K562 (cell line): ENCODE data around the gene XRCC5. TPM values are rescaled to one million over a fixed set of nuclear protein-coding genes. Genes with fewer than 3 reads are reported as not detected.

Source experiments
- CCAR2 ChIP-seq: fragments of 200-400 bp; formaldehyde crosslinking; IDR thresholded peaks from 2 replicates; pipeline ENCODE4 v1.6.1; 2017; ENCODE audit warnings: mild to moderate bottlenecking, low read depth, low read length
- CGGBP1 ChIP-seq: fragments of 250-450 bp; sonication (Bioruptor Pico); IDR thresholded peaks from 2 replicates; pipeline ENCODE4 v1.9.0; 2021; ENCODE audit warnings: mild to moderate bottlenecking
- DIDO1 ChIP-seq: fragments of 450-650 bp; IDR thresholded peaks from 2 replicates; pipeline ENCODE4 v1.6.1; 2016; ENCODE audit warnings: low read depth, missing biosample characterization, missing genetic modification characterization
- E2F5 ChIP-seq: sonication (generic); formaldehyde crosslinking; IDR thresholded peaks from 2 replicates; pipeline ENCODE4 v1.8.0; 2022; ENCODE audit warnings: mild to moderate bottlenecking, missing genetic modification reagents
- ERF ChIP-seq: fragments of 450-650 bp; formaldehyde crosslinking; IDR thresholded peaks from 2 replicates; pipeline ENCODE4 v1.4.0; 2020; ENCODE audit warnings: mild to moderate bottlenecking, mixed read lengths
- ETS2 ChIP-seq: IDR thresholded peaks from 2 replicates; pipeline ENCODE4 v1.6.1; 2016; ENCODE audit warnings: borderline replicate concordance, missing genetic modification characterization, mild to moderate bottlenecking, moderate library complexity, missing compliant biosample characterization; ENCODE audit not compliant: poor library complexity, severe bottlenecking
- FOXJ2 ChIP-seq: fragments of 200-800 bp; sonication (Bioruptor generic); IDR thresholded peaks from 2 replicates; pipeline ENCODE4 v1.6.1; 2016; ENCODE audit warnings: missing genetic modification characterization, missing compliant biosample characterization
- HINFP ChIP-seq: fragments of 450-650 bp; conservative IDR thresholded peaks from 2 replicates; pipeline ENCODE4 v1.6.1; 2016; ENCODE audit warnings: missing genetic modification characterization, low read depth, mild to moderate bottlenecking, control low read depth, missing compliant biosample characterization
- HOMEZ ChIP-seq: fragments of 250-450 bp; sonication (Bioruptor Pico); IDR thresholded peaks from 2 replicates; pipeline ENCODE4 v1.4.0; 2020; ENCODE audit warnings: mild to moderate bottlenecking, moderate library complexity
- HOXB6 ChIP-seq: fragments of 250-450 bp; sonication (Bioruptor Pico); IDR thresholded peaks from 2 replicates; pipeline ENCODE4 v1.5.1; 2022; ENCODE audit warnings: mild to moderate bottlenecking, borderline replicate concordance
- LARP7 ChIP-seq: fragments of 450-650 bp; IDR thresholded peaks from 2 replicates; pipeline ENCODE4 v1.6.1; 2016
- NFRKB ChIP-seq: fragments of 450-650 bp; IDR thresholded peaks from 2 replicates; pipeline ENCODE4 v1.6.1; 2016; ENCODE audit warnings: low read depth
- SIN3A ChIP-seq, 2 experiments: fragments of 150-350 bp in 1 of 2; IDR thresholded peaks; 2 replicates each; pipeline ENCODE4 v1.6.1; 2011 to 2016; ENCODE audit warnings: borderline replicate concordance in 2 of 2, low read depth in 2 of 2, low read length in 2 of 2, mild to moderate bottlenecking in 2 of 2, moderate library complexity in 2 of 2; ENCODE audit not compliant: control insufficient read depth in 1 of 2
- TBP ChIP-seq: optimal IDR thresholded peaks from 2 replicates; pipeline ENCODE3; 2011; ENCODE audit warnings: low read depth, low read length, improper control_type of control experiment
- ZMIZ1 ChIP-seq, 2 experiments: fragments of 150-350 bp in 1 of 2; IDR thresholded peaks; 2 replicates each; pipeline ENCODE4 v1.6.1; 2012 to 2016; ENCODE audit warnings: low read depth in 2 of 2, low read length in 2 of 2, mild to moderate bottlenecking in 1 of 2, moderate library complexity in 1 of 2
- ZNF395 ChIP-seq: fragments of 200-800 bp; sonication (Bioruptor generic); IDR thresholded peaks from 2 replicates; pipeline ENCODE4 v1.6.1; 2017; ENCODE audit warnings: missing genetic modification characterization, missing compliant biosample characterization
- polyA plus RNA-seq, 8 experiments: library from polyadenylated mRNA; depleted of rRNA in 4 of 8; stranded (reverse) in 5 of 8; unstranded in 3 of 8; fragments of >200 nt; fragmentation: Nextera tagmentation in 2 of 8; fragmentation: Illumina TruSeq in 1 of 8; extraction: Ambion mirVana in 2 of 8; extraction: Trizol in 1 of 8; gene quantifications; 2 replicates each; pipeline versions ENCODE4 v1.2.1 to v1.2.3, GENCODE V29; 2011 to 2014; ENCODE audit warnings: inconsistent platforms in 1 of 8, missing spikeins in 1 of 8
- total RNA-seq, 7 experiments: library from RNA; depleted of rRNA in 6 of 7; stranded (reverse); fragments of >200 nt in 6 of 7; fragmentation: Illumina TruSeq in 2 of 7; extraction: Trizol in 2 of 7; gene quantifications; 2 replicates each; pipeline versions ENCODE4 v1.2.1 to v1.2.3, GENCODE V29; 2011 to 2021; ENCODE audit warnings: low replicate concordance in 1 of 7

The XRCC5 gene
- total and polyA plus RNA-seq, 9 of the 15 experiments (the other 6 are each of a cell fraction or from before 2014, with no cell fraction given) = 168 to 551 (median 297) TPM

GRCh38 chr2:216081487-216082116 is 27.5 kb upstream of the XRCC5 start, which contains the start of the genes PECR and TMEM169 (continued):
- TF ChIP-seq ZNF395 (CRISPR knock-in tag) = no peak
- peak; percentile 49; the same call in 1 of the 2 replicates for TF ChIP-seq E2F5
- no peak for TF ChIP-seq CCAR2
- TF ChIP-seq SIN3A (IDR thresholded peaks at IDR 0.05; ENCODE audit: borderline replicate concordance in 2 of 2, control insufficient read depth in 1 of 2, low read depth in 2 of 2, low read length in 2 of 2) = no peak
- no peak for TF ChIP-seq HOXB6 (CRISPR knock-in tag)
- TF ChIP-seq FOXJ2 (tag) = no peak
- no peak for TF ChIP-seq ETS2 (tag)
- TF ChIP-seq NFRKB = no peak
- no peak for TF ChIP-seq ERF (CRISPR knock-in tag)
- TF ChIP-seq HOMEZ (CRISPR knock-in tag) = no peak
- no peak for TF ChIP-seq HINFP (tag)
- TF ChIP-seq DIDO1 = no peak
- TF ChIP-seq TBP = peak; percentile 38
- TF ChIP-seq LARP7 = no peak
- no peak for TF ChIP-seq CGGBP1 (CRISPR knock-in tag)
- TF ChIP-seq ZMIZ1 (IDR thresholded peaks at IDR 0.05; ENCODE audit: low read depth in 2 of 2, low read length in 2 of 2) = no peak
